IPS-20b (cell line): ENCODE data around the gene AVPI1.
"Not testable (repeated sequence)": the region's sequence is repeated elsewhere in the genome, so short reads cannot be mapped to it uniquely, and the experiment has no call there.

Experiments used
- H3K27ac ChIP-seq: one replicate; pipeline ENCODE4 v1.5.1; 2013; ENCODE audit warnings: low read length
- H3K27me3 ChIP-seq: 2 replicates; pipeline ENCODE4 v1.6.1; 2013; ENCODE audit warnings: mild to moderate bottlenecking, low read length, inconsistent platforms; ENCODE audit not compliant: insufficient read depth
- H3K36me3 ChIP-seq: 2 replicates; pipeline ENCODE4 v1.6.1; 2013; ENCODE audit warnings: low read depth, mild to moderate bottlenecking, inconsistent platforms, low read length, moderate library complexity; ENCODE audit not compliant: insufficient read depth
- H3K4me1 ChIP-seq: 2 replicates; pipeline ENCODE4 v1.6.1; 2013; ENCODE audit warnings: mild to moderate bottlenecking, control low read depth, inconsistent platforms, low read length, moderate library complexity; ENCODE audit not compliant: insufficient read depth
- H3K4me3 ChIP-seq: 2 replicates; pipeline ENCODE4 v1.5.1; 2013; ENCODE audit warnings: mild to moderate bottlenecking, low read length, inconsistent platforms
- H3K9ac ChIP-seq: 2 replicates; pipeline ENCODE4 v1.6.1; 2013; ENCODE audit warnings: low read depth, mild to moderate bottlenecking, inconsistent platforms, low read length, moderate library complexity
- H3K9me3 ChIP-seq: 2 replicates; pipeline ENCODE4 v1.6.1; 2013; ENCODE audit warnings: mild to moderate bottlenecking, low read depth, low read length, inconsistent platforms; ENCODE audit not compliant: insufficient read depth

The AVPI1 gene

DNA sequence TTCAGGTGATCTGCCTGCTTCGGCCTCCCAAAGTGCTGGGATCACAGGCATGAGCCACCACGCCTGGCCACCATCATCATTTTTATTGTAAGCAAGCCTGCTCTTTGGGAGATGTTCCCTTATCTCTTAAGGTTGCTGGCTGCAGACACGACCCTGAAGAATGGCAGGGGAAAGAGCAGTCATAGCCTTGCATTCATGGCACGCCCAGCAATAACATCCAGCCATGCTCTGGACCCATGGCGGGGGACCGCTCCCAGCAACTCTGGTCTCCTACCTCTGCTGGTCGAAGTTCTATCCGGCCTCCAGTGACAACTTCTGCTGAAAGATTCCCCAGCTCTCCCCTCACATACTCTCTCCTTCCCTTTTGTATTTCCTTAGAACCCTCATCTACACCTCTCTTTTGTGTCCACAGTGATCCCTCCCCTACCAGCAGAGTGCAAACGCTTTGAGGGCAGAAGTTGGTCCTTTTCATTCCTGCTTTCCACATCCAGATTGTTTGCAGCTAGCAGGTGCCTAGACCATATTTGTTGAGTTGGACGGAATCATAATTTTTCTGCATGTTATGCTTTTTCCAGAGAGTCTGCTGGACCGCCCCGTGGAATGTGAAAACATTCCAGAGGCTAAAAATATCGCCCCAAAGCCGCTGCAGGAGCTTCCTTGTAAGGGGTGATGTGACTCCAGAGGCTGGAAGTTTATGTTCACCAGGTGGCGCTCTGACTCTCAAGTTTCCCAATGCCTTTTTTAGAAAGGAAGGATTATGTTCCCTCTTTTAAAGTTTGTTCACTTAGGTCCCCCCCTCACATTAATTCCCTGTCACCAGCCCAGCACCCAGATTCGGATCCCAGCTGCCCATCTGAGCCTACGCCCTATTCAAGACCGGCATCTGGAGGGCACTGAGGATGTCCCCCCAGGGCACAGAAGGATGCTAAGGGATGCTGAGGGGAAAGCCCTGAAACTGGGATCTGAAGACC, 22.2 kb upstream of the AVPI1 start:
- H3K36me3 ChIP-seq: no peaks in the 10 kb centered on the region
- H3K9me3 ChIP-seq: no peaks in the 10 kb centered on the region
- no peak overlapping the region for H3K27ac ChIP-seq
- H3K9ac ChIP-seq: no peak overlapping the region
- peaks cover 4% of the 10 kb centered on the region; the same call in 1 of the 2 replicates for H3K4me1 ChIP-seq
- H3K27me3 ChIP-seq: no peaks in the 10 kb centered on the region
- no peak overlapping the region; the same call in 1 of the 2 replicates for H3K4me3 ChIP-seq

DNA sequence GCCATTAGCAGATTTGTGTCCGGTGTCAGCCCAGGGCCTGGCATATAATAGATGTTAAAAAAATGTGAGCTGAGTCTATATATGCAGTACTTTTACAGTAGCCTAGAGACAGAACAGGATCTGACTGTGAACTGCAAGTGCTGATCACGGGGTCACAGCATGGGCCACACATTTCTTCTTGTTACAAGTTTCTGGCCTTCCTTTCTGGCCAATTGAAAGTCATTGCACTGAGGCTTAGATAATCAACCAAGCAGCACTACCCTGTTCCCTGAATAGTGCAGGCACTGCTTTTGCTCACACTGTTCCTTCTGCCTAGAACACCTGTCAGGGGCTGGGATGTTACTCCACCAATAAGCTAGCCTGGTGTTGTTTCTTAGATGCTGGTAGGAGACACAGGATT, 21.1 kb upstream of the AVPI1 start:
- H3K4me3 ChIP-seq: no peak overlapping the region
- no peaks in the 10 kb centered on the region for H3K9me3 ChIP-seq
- no peaks in the 10 kb centered on the region for H3K36me3 ChIP-seq
- H3K9ac ChIP-seq: no peak overlapping the region
- H3K27ac ChIP-seq: no peak overlapping the region
- peaks cover 4% of the 10 kb centered on the region; the same call in 1 of the 2 replicates for H3K4me1 ChIP-seq
- no peaks in the 10 kb centered on the region for H3K27me3 ChIP-seq

DNA sequence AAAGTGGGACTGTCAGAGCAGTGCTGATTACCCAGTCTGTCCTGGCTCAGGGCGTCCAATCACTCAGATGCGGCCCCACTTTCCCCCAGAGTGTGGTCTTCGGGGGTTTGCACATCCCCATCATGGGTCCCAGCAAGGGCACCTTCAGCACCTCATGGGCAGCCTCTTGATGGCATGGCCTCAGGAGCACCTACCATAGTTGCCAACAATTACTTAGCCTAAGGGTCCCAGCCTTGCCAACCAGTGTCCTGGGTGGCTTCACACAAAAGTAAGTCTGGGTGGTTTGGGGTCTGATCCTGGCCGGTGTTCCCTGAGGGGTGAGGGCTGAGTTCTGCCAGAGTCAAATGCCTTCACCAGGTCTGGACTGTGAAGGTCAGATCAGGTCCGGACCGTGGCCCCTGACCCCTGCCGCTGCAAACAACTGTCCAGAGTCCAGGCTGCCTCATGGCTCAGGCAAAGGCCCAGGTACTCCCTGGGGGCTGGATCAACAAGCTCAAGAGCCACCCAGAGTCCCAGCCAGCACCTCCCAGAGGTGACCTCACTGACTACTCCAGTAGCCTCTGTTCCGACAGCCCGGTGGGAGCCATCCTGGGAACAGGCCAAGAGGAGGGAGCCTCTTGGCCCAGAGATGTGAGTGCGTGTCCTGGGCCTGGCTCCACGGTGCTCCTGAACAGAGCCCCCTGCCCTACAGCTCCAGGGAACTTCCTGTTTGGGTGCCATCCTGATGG, 20.3 kb upstream of the AVPI1 start:
- H3K9ac ChIP-seq: no peak overlapping the region
- no peaks in the 10 kb centered on the region for H3K27me3 ChIP-seq
- no peaks in the 10 kb centered on the region for H3K9me3 ChIP-seq
- H3K4me1 ChIP-seq: peaks cover 4% of the 10 kb centered on the region; the same call in 1 of the 2 replicates
- no peak overlapping the region for H3K27ac ChIP-seq
- H3K4me3 ChIP-seq: no peak overlapping the region
- H3K36me3 ChIP-seq: no peaks in the 10 kb centered on the region

DNA sequence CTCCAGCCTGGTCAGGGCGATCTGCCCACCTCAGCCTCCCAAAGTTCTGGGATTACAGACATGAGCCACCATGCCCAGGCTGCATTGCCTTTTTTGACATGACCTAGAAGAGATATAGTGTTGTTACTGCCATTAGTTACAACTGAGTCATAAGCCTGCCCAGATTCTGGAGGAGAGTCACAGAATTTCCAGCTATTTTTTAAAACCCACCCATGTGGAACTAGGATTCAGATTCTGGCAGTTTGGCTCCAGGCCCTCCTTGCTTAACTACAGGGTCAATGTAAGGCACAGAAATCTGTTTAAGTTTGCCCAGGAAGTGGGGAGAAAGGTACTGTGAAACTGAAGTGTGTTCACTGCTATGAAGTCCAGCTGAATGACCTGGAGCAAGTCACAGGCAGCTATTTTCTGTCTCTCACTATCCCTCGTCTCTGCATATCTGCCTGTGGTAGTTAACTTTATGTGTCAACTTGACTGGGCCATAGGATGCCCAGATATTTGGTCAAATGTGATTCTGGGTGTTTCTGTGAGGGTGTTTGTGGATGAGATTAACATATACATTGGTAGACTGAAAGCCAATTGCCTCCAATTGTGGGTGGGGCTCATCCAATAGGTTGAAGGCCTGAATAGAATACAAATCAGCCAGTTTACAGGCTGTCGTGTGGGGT, 18.1 kb upstream of the AVPI1 start:
- H3K4me1 ChIP-seq: peaks cover 4% of the 10 kb centered on the region; the same call in 1 of the 2 replicates
- no peak overlapping the region for H3K4me3 ChIP-seq
- no peaks in the 10 kb centered on the region for H3K36me3 ChIP-seq
- H3K9me3 ChIP-seq: no peaks in the 10 kb centered on the region
- no peaks in the 10 kb centered on the region for H3K27me3 ChIP-seq
- no peak overlapping the region for H3K27ac ChIP-seq
- H3K9ac ChIP-seq: no peak overlapping the region

DNA sequence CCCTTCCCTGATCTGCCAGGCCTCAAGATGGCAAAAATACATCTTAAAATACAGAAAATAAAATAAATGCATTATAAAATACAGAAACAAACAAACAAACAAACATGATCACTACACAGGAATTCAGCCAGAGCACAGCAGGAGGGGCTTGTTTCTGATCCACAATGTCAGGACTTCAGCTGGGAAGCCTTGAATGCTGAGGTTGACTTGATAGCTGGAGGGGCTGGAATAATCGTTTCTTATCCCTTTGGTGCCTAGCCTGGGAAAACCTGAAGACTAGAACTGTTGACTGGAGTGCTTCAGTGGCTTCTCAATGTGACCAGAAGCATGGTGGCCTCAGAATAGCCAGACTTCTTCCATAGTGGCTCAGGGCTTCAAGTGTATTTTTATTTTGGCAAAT, 17.3 kb upstream of the AVPI1 start:
- Histone ChIP-seq H3K27ac (no peak overlapping the region), H3K4me1 (peaks cover 4% of the 10 kb centered on the region; the same call in 1 of the 2 replicates), H3K27me3 (no peaks in the 10 kb centered on the region), H3K9ac (no peak overlapping the region), H3K36me3 (no peaks in the 10 kb centered on the region), H3K4me3 (no peak overlapping the region), H3K9me3 (no peaks in the 10 kb centered on the region)

DNA sequence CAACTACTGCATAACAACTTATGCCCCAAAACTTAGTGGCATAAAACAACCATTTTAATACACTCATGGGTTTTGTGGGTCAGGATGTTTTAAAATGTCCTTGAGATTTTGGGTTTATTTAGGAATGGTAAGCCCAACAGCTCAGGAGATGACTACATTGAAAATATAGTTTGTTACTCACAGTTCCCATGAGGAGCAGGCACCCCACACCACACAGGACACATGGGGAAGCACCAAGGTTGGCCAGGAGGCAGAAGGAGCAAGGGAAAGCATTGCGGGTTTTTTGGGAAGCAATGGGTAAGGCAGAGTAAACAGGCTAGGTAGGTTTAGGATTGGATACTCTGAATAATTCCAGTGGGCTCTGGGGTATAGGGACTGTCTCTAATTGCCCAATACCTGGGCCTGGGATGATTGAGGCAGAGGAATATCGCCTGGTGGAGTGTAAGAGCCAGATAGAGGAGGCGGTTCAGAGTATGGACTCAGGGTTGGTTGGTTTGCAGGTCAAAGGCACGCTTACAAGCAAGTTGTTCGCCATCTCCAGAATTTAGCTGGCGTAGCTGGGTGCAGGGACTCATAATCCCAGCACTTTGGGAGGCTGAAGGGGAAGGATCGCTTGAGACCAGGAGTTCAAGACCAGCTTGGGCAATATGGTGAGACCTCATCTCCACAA, 16.5 kb upstream of the AVPI1 start:
- no peak overlapping the region for H3K4me3 ChIP-seq
- no peak overlapping the region for H3K27ac ChIP-seq
- no peaks in the 10 kb centered on the region for H3K36me3 ChIP-seq
- H3K9ac ChIP-seq: no peak overlapping the region
- no peaks in the 10 kb centered on the region for H3K4me1 ChIP-seq
- no peaks in the 10 kb centered on the region for H3K27me3 ChIP-seq
- H3K9me3 ChIP-seq: no peaks in the 10 kb centered on the region

DNA sequence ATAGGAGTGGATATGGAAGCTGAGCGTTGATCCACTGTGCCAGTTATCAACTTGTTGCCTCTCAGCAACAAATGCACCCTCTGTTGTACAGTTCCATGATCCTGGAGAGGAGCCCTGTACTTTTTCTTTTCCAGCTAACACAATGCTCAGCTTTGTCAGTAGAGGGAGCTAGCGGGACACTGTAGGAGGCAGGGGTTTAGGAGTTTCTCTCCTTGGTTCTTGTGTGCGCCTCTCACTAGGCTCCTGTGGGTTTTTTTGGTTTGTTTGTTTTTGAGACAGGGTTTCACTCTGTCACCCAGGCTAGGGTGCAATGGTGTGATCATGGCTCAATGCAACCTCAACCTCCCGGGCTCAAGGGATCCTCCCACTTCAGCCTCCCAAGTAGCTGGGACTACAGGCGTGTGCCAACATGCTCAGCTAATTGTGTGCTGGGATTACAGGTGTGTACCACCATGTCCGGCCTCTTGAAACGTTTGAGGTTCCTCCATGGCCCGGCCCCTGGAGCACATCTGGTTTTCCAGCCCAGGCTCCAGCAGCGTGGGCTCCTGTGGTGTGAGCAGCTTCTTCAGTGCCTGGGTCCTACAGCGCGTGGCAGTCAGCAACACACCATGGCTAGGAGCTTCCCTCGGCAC, 14.5 kb upstream of the AVPI1 start:
- Histone ChIP-seq H3K4me1 (no peaks in the 10 kb centered on the region), H3K4me3 (no peak overlapping the region), H3K27ac (no peak overlapping the region), H3K9me3 (no peaks in the 10 kb centered on the region), H3K9ac (no peak overlapping the region), H3K36me3 (no peaks in the 10 kb centered on the region), H3K27me3 (no peaks in the 10 kb centered on the region)

DNA sequence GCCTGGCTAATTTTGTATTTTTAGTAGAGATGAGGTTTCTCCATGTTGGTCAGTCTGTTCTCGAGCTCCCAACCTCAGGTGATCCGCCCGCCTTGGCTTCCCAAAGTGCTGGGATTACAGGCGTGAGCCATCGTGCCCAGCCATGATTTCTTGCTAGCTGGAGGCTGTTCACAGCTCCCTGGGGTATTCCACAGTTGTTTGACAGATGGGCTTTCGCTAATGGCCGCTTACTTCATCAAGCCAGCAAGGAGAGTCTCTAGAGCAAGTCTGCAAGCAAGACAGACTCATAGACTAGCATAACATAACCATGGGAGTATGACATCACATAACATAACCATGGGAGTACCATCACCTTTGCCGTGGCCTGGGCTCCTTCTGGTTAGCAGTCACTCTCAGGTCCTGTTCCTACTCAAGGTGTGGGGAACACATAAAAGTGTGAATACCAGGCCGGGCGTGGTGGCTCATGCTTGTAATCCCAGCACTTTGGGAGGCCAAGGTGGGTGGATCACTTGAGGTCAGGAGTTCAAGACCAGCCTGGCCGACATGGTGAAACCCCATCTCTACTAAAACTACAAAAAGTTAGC, 11.1 kb upstream of the AVPI1 start:
- H3K9ac ChIP-seq, H3K36me3 ChIP-seq, H3K4me3 ChIP-seq, H3K27ac ChIP-seq, H3K4me1 ChIP-seq, H3K27me3 ChIP-seq, H3K9me3 ChIP-seq: not testable (repeated sequence)

DNA sequence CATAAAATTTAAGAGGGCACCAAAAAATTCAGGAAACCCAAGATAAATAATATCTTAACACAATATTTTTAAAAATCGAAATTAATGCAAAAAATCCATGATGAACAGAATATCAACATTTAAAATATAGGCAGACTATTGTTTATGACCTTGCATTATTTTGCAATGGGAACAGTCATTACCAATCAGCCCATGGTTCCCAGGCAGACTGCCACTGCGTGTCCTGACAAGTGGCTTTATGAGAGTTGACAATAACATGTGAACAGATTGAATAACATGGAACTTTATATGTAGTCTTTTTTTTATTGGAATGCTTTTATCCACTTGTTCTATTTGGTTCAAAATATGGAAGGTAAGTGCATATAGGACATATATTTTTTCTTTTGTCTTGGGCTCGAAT, 3.1 kb upstream of the AVPI1 start:
- Histone ChIP-seq H3K4me3 (no peak overlapping the region), H3K9me3 (no peaks in the 10 kb centered on the region), H3K27ac (no peak overlapping the region), H3K36me3 (no peaks in the 10 kb centered on the region), H3K27me3 (peaks cover 19% of the 10 kb centered on the region), H3K4me1 (peaks cover 5% of the 10 kb centered on the region; the same call in 1 of the 2 replicates), H3K9ac (no peak overlapping the region)

DNA sequence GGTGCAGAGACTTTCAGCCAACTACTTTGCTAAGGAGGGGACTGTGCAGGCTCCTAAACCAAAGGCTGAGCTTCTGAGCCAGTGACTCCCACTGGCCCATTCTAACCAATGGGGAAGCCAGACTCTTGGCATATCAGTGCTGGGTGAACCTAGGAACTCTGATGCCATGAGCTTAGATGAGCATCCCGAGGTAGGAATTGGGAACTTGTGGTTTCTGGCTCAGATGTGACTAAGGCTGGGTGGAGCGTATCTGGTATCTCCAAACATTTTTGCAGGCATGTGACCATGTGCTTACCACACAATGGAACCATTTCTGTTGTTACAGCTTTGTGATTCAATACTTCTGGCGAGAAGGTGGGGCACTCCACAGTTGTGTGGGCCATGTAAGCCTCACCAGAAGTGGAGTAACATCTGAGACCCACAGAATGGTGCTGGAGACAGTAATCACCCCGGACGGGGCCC, 2.5 kb upstream of the AVPI1 start:
- Histone ChIP-seq H3K27me3 (peaks cover 19% of the 10 kb centered on the region), H3K4me1 (peaks cover 5% of the 10 kb centered on the region; the same call in 1 of the 2 replicates), H3K27ac (no peak overlapping the region), H3K9ac (no peak overlapping the region), H3K4me3 (no peak overlapping the region), H3K36me3 (no peaks in the 10 kb centered on the region), H3K9me3 (no peaks in the 10 kb centered on the region)
